Transverse colon (tissue), 4 donors: Measurements from ENCODE around the gene SCMH1. TPM values are rescaled to one million over a fixed set of nuclear protein-coding genes. Genes with fewer than 3 reads are reported as not detected.

Source experiments
- DNase-seq: peaks from one replicate; pipeline ENCODE4 v3.0.0-alpha.2; 2019
- H3K27ac ChIP-seq, 4 donors: fragments of 200-600 bp; sonication (generic); 2 replicates each; pipeline ENCODE4 v1.5.1; 2016 to 2018; ENCODE audit warnings: inconsistent platforms in 4 of 4
- H3K27me3 ChIP-seq: fragments of 200-600 bp; sonication (generic); 2 replicates; pipeline ENCODE4 v1.5.1; 2017; ENCODE audit warnings: inconsistent platforms
- H3K36me3 ChIP-seq, 4 donors: fragments of 200-600 bp; sonication (generic); 2 replicates each; pipeline ENCODE4 v1.5.1; 2017 to 2019; ENCODE audit warnings: inconsistent platforms in 4 of 4
- H3K4me1 ChIP-seq, 4 donors: fragments of 200-600 bp; sonication (generic); 2 replicates each; pipeline ENCODE4 v1.5.1; 2017 to 2020; ENCODE audit warnings: inconsistent platforms in 4 of 4
- H3K4me3 ChIP-seq, 4 donors: fragments of 200-600 bp; sonication (generic); 1 replicate in 1 of 4; 2 replicates in 3 of 4; pipeline versions ENCODE4 v1.5.1 to v1.6.1; 2017 to 2019; ENCODE audit warnings: inconsistent platforms in 4 of 4
- H3K9me3 ChIP-seq, 2 donors: fragments of 200-600 bp; sonication (generic); 2 replicates each; pipeline ENCODE4 v1.5.1; 2017 to 2019; ENCODE audit warnings: inconsistent platforms in 2 of 2
- EP300 ChIP-seq: sonication (generic); formaldehyde crosslinking; IDR thresholded peaks from one replicate; pipeline ENCODE4 v1.6.1; 2017; ENCODE audit warnings: antibody characterized with exemption, low read depth
- POLR2A ChIP-seq: fragments of 450-650 bp; IDR thresholded peaks from one replicate; pipeline ENCODE4 v1.6.1; 2016; ENCODE audit warnings: antibody characterized with exemption, mild to moderate bottlenecking, moderate library complexity
- POLR2AphosphoS5 ChIP-seq, 3 donors: sonication (generic); formaldehyde crosslinking; IDR thresholded peaks; one replicate each; pipeline ENCODE4 v1.6.1; 2016; ENCODE audit warnings: antibody characterized with exemption in 3 of 3
- WGBS, 2 donors: methylation state at CpG; one replicate each; pipeline ENCODE4 v1.1.5; 2018; ENCODE audit warnings: low coverage in 1 of 2; 5-methylcytosine and 5-hydroxymethylcytosine counted together
- in situ Hi-C, 4 donors: fragments of 200-750 bp; cut with MboI; loops; one replicate each; pipeline versions ENCODE4 v1.15.0 to v1.15.1; 2017; ENCODE audit warnings: low sequenced_read_pairs in 3 of 4, low pct_ligation_motif_present in 1 of 4, low pct_unique_long_range_greater_than_20kb in 1 of 4
- intact Hi-C: fragments of 100-400 bp; cut with DNase I; formaldehyde crosslinking; loops from one replicate; pipeline ENCODE4 v1.15.1; 2023; ENCODE audit warnings: low total_unique reads
- total RNA-seq, 4 donors: library from RNA; depleted of rRNA; stranded (reverse); fragments of >200 nt; gene quantifications; one replicate each; pipeline ENCODE4 v1.1.0, GENCODE V29; 2016
- TF ChIP-seq, protein P1 (sequence below), 5 experiments: fragments of 200-600 bp in 3 of 5; fragments of 450-650 bp in 2 of 5; sonication (generic) in 3 of 5; IDR thresholded peaks; 1 replicate in 2 of 5; 2 replicates in 3 of 5; pipeline ENCODE4 v1.5.1; 2016 to 2017; ENCODE audit warnings: antibody characterized with exemption in 5 of 5, inconsistent platforms in 3 of 5, mild to moderate bottlenecking in 2 of 5, moderate library complexity in 1 of 5

SCMH1 gene
- total RNA-seq, 4 donors from 2014 or later, result 24.5 to 66.8 (median 49.1) TPM

DNA sequence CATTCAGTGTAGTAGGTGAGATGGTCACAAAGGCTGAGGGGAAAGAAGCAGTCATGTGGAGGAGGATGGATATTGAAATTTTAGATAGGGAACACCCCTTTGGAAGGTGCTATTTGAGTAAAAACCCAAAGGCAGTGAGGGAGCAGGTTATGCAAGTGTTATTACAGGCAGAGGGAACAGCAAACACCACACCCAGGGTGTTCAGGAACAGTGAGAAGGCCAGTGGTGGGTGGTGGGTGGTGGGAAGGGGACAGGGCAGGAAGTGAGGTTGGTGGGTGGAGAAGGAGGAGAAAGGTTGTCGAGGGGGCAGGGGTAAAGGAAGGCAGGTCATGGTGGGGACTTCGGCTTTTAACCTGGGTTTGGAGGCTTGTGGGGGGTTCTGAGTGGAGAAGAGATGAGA is 39.2 kb upstream of the SCMH1 start:
- no peak for DNase-seq
- Histone ChIP-seq H3K27me3 (peaks cover 8% of the 10 kb centered on the region), H3K9me3 (no peaks in the 10 kb centered on the region), H3K27ac (no peak overlapping the region), H3K4me1 (no peaks in the 10 kb centered on the region), H3K36me3 (no peaks in the 10 kb centered on the region), H3K4me3 (no peak overlapping the region)
- intact Hi-C loops, result loop anchor here (5.0 kb wide), 1 partner anchor 136 kb away; no protein-coding TSS in a partner anchor
- TF ChIP-seq, protein P1, sequence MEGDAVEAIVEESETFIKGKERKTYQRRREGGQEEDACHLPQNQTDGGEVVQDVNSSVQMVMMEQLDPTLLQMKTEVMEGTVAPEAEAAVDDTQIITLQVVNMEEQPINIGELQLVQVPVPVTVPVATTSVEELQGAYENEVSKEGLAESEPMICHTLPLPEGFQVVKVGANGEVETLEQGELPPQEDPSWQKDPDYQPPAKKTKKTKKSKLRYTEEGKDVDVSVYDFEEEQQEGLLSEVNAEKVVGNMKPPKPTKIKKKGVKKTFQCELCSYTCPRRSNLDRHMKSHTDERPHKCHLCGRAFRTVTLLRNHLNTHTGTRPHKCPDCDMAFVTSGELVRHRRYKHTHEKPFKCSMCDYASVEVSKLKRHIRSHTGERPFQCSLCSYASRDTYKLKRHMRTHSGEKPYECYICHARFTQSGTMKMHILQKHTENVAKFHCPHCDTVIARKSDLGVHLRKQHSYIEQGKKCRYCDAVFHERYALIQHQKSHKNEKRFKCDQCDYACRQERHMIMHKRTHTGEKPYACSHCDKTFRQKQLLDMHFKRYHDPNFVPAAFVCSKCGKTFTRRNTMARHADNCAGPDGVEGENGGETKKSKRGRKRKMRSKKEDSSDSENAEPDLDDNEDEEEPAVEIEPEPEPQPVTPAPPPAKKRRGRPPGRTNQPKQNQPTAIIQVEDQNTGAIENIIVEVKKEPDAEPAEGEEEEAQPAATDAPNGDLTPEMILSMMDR (IDR thresholded peaks at IDR 0.05), result no peak
- TF ChIP-seq POLR2A (no peak), EP300 (no peak), POLR2AphosphoS5 (IDR thresholded peaks at IDR 0.05) (no peak)
- WGBS, 2 donors, result 69 to 80% methylated on average over 1 to 2 of the region's 2 CpGs
- in situ Hi-C loops, result loop anchor here in 2 of 4 donors (10.0 kb wide), 1 partner anchor 133 kb away; no protein-coding TSS in a partner anchor

DNA sequence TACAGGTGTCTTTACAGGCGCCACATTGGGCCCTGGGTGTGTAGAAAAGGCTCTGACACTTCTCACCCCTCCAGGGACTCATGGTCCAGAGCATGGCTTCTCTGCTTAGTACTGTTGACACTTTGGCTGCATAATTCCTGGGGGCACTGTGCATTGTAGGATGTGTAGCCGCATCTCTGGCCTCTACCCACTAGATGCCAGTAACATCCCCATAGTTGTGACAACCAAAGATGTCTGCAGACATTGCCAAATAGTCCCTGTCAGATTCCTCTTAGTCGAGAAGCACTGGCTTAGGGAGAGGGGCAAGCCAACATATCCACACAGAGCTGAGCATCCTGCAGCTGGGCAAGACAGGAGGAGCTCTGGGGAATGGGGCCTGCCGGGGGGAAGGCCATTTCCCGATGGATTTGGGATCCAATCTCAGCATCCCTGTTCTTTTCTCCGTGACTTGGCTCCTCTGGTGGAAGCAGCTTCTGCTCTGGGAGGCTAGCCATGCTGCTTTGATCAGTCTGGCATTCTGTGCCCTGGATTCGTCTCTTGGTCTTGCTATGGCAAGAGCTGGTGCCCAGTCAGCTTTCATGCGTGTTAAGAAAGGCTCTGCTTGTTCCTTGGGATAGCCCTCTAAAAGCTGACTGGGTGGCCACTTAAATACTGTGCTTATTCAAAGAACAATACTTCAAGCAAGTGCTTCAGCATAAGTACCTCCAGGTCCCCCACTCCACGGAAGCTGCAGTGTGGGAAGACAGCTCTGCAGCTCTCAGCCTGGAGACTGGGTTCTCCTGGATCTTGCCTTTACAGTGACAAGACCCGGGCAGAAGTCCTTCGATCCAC is 38.3 kb upstream of the SCMH1 start:
- no peaks in the 10 kb centered on the region for H3K36me3 ChIP-seq
- H3K4me3 ChIP-seq, result no peak overlapping the region
- in situ Hi-C loops (loop anchor here in 2 of 4 donors (10.0 kb wide), 1 partner anchor 134 kb away; no protein-coding TSS in a partner anchor), intact Hi-C loops (loop anchor here (5.0 kb wide), 1 partner anchor 137 kb away; no protein-coding TSS in a partner anchor)
- no peak overlapping the region for H3K27ac ChIP-seq
- no peaks in the 10 kb centered on the region for H3K4me1 ChIP-seq
- peaks cover 8% of the 10 kb centered on the region for H3K27me3 ChIP-seq
- TF ChIP-seq POLR2A, result no peak
- no peak for TF ChIP-seq EP300
- TF ChIP-seq POLR2AphosphoS5 (IDR thresholded peaks at IDR 0.05), result no peak
- TF ChIP-seq, protein P1 (IDR thresholded peaks at IDR 0.05), result no peak
- no peaks in the 10 kb centered on the region for H3K9me3 ChIP-seq
- WGBS, 2 donors, result 80% methylated on average over 11 of the region's 11 CpGs; no CpG with 5 or more reads in 1 of the 2 donors
- DNase-seq, result no peak

DNA sequence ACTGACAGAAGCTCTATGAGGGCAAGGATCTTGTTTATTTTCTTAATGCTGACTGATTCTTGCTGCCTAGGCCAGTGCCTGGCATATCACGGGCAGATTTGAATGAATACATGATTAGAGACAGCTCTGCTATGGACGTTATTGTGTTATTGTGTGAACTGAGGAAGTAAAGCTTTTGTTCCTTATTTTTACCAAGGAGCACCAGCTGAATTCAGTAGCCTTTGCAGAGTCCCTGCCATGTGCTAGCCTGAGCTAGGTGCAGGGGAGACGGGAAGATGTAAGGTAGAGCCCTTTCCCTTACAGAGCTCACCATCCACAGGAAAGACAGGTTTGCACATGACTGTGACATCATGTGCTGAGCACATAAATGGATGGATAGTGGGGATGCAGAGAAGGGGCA is 36.0 kb upstream of the SCMH1 start:
- no peak for DNase-seq
- 77% methylated on average over 3 of the region's 3 CpGs; no CpG with 5 or more reads in 1 of the 2 donors for WGBS, 2 donors
- H3K9me3 ChIP-seq, result no peaks in the 10 kb centered on the region
- no peaks in the 10 kb centered on the region for H3K4me1 ChIP-seq
- H3K36me3 ChIP-seq, result no peaks in the 10 kb centered on the region
- intact Hi-C loops (no loop called here), in situ Hi-C loops (loop anchor here in 1 of 4 donors (10.0 kb wide), 1 partner anchor 157 kb away; no protein-coding TSS in a partner anchor)
- H3K4me3 ChIP-seq, result no peak overlapping the region
- H3K27ac ChIP-seq, result no peak overlapping the region
- peaks cover 8% of the 10 kb centered on the region for H3K27me3 ChIP-seq
- TF ChIP-seq, protein P1 (IDR thresholded peaks at IDR 0.05), result no peak
- no peak for TF ChIP-seq POLR2AphosphoS5 (IDR thresholded peaks at IDR 0.05)
- no peak for TF ChIP-seq POLR2A
- no peak for TF ChIP-seq EP300

DNA sequence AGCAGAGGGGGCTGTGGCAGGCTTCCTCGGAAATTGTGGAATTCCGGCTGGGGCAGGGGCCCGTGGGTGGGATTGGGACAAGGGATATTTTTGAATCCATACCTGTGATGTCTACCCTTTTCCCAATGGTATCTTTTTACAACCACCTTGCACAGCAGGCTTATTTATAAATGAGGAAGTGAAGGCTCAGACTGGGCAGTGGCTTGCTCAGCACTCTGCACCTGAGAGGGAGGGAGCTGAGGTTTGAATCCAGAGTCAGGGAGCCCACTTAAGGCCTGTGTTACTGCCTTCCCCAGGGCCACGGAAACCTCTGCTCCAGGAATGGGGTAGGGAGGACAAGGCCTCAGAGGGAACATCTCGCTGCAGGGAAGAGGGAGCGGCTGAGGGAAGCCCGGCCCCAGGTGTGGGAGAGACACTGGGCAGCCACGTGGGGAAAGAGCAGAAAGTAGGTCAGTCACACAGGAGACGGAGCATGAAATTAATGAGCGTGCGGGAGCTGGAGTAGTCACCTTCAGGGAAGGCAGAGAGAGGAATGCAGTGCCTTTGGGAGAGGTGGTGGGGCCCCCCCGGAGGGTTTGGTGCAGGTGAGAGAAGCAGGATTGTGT is 35.4 kb upstream of the SCMH1 start:
- no peak for DNase-seq
- intact Hi-C loops (no loop called here), in situ Hi-C loops (loop anchor here in 1 of 4 donors (10.0 kb wide), 1 partner anchor 157 kb away; no protein-coding TSS in a partner anchor)
- Histone ChIP-seq H3K36me3 (no peaks in the 10 kb centered on the region), H3K4me1 (no peaks in the 10 kb centered on the region), H3K4me3 (no peak overlapping the region), H3K27ac (no peak overlapping the region), H3K27me3 (peaks cover 8% of the 10 kb centered on the region), H3K9me3 (no peaks in the 10 kb centered on the region)
- TF ChIP-seq, protein P1 (IDR thresholded peaks at IDR 0.05), result no peak
- TF ChIP-seq POLR2AphosphoS5 (IDR thresholded peaks at IDR 0.05) (no peak), POLR2A (no peak)
- WGBS, 2 donors, result 55 to 67% methylated on average over 3 to 12 of the region's 12 CpGs
